ENCODE measurements around the gene NTMT2.

DNA sequence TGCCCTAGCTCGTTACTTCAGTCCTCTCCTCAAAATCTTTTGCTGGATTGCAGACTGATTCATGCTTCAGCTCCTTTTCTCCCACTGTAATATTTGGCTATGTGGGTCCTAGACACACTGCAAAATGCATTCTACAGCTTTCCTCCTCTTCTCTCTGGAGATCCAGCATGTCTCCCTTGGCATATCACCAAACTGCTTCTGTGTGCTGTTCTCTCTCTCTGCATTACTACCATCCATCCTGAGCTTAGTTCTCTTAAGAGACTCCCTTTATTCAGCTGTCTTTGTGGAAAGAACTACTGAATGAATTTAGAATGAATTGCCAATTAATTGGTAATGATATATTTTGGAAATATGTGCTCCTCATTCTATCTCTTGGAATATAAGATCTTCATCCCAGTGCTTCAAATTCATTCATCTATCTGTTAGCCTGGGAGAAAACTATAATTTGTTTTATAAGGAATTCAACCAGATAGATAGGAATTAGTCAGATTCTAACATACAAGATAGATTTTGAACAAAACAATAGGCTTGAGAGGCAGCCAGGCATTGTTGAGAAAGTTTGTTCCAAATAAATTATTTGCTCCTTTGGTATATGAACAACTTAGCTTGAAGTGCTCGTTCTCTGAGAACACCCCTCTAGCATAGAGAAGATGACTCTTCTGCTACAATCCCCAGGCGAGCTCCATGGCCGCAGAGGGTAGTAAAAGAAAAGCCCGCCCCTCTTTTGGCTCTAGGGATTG is 71.9 kb downstream of the NTMT2 start:
- TF ChIP-seq CTCF (conservative IDR thresholded peaks at IDR 0.05; ENCODE audit: low read length) (no peak), EZH2phosphoT487 (IDR thresholded peaks at IDR 0.05; ENCODE audit: borderline replicate concordance) (no peak)

All from Loucy (cell line).